Sigmoid colon (tissue), 3 donors: ENCODE data around the gene RSPRY1.

Experiments used
- CTCF ChIP-seq, 4 experiments: fragments of 450-650 bp in 3 of 4; fragments of 200-600 bp in 1 of 4; IDR thresholded peaks; one replicate each; pipeline ENCODE4 v1.5.1; 2016 to 2019; ENCODE audit warnings: antibody characterized with exemption in 4 of 4, mild to moderate bottlenecking in 3 of 4, moderate library complexity in 2 of 4
- POLR2A ChIP-seq, 2 donors: fragments of 450-650 bp; IDR thresholded peaks; one replicate each; pipeline ENCODE4 v1.6.1; 2016; ENCODE audit warnings: antibody characterized with exemption in 2 of 2, mild to moderate bottlenecking in 2 of 2, moderate library complexity in 2 of 2

- TF ChIP-seq POLR2A (IDR thresholded peaks at IDR 0.05) (no peak), CTCF (IDR thresholded peaks at IDR 0.05) (no peak)
Observed at GRCh38 chr16:57283214-57283958, 97.3 kb downstream of the RSPRY1 start.
